ENCODE data around the gene RUVBL1.

The RUVBL1 gene

GRCh38 chr3:128081846-128082245, 41.8 kb downstream of the RUVBL1 start:
- DNase-seq = no peak

- no peak for DNase-seq
Observed at GRCh38 chr3:128081226-128081625, 42.4 kb downstream of the RUVBL1 start.

DNA sequence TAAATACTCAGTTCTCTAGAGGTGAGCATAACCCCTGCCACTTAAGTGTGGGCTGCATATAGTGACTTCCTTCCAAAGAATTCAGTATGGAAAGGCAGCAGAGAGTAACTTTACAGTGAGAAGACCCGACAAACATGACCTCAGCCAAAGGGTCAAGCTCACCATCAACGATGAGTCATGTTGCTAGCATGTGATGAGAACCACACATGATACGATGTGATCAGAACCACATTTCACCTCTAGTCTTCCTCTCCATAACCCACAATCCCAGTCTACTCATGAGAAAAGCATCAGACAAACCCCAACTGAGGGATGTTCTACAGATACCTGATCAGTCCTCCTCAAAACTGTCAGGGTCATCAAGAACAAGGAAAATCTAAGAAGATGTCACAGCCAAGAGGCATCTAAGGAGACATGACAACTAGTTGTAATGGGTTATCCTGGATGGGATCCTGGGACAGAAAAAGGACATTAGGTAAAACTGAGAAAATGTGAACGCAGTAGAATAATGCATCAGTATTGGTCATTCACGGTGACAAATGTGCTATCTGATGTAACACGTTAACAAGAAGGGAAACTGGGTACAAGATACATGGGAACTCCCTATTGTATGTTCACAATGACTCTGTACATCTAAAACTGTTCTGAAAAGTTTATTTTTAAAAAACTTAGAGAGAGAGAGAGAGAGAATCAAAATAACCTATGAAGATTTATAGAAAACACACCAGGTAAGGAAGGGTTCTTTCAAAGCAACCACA, 43.1 kb downstream of the RUVBL1 start:
- no peak for DNase-seq

- no peak for DNase-seq
Observed at GRCh38 chr3:128079823-128080222, 43.8 kb downstream of the RUVBL1 start.

- DNase-seq = no peak
Observed at GRCh38 chr3:128078875-128079274, 44.7 kb downstream of the RUVBL1 start.

DNA sequence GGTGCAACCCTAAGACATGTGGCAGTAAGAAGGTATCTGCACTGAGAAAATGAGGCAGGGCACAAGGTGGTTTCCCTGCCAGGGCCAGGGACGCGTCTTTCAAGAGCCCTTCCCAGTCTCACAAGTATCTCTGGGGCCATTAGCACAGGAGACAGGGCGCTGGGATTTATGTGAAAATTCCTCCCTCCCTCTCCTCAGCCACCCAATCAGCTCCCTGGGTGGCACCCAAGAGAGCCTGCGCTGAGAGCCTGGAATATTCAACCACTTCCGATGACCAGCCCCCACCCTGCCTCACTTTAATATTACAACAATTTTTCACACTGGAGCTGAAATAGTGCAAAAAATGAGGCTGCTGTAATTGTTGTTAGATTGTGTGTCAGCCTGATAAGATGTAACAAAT, 45.3 kb downstream of the RUVBL1 start:
- no peak for DNase-seq

- no peak for DNase-seq
Observed at GRCh38 chr3:128077665-128078064, 45.9 kb downstream of the RUVBL1 start.

DNA sequence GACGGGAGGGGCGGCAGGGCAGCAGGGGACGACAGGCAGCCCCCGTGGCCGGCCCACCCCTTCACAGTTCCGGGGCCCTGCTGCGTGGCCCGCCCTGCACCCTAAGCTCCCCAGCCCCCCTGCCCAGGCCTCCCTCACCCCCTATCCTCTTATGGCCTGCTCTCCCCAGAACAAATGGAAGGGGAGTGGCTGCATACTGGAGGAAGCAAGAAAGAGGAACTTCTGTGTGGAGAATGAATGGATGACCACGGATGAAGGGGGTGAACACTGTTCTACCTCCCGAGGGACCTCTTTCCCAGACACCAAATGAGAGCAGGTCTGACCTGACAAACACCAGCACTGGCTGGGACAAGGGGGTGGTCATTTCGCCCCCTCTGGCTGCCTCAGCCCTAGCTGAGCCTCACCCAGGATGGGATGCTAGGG, 46.4 kb downstream of the RUVBL1 start:
- DNase-seq = no peak

DNA sequence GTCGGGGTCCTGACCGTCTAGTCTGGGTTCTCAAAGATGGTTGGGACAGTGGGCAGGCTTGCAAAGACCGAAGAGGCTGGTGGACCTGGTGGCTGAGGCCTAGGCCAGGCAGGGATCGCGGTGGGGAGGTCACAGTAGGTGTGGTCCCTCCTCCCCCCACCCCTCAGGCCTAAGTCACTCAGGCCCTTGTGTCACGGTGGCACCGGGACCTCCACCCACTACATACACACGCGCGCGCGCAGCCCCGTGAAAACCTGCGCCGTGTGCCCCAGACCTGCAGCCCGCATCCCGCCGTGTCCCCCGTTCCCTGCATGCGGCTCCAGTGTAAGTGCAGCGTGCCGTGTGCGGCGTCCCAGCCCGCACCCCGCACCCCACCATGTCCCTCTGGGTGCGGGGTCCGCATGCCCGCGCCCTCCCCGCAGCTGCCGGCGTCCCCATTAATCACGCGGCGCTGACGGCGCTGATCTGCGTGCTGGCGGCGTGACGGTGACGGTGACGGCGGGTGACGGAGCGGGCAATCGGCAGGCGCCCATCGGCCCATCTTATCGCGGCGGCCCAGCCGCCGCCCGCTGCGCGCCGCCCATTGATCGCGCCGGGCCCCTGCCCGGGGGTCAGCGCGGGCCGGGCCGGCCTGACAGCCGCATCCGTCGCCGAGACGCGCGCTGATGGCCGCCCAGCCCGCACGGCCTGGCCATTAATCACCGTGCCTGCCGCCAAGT, 47.0 kb downstream of the RUVBL1 start:
- DNase-seq = peak; percentile 41

- peak; percentile 89 for DNase-seq
Observed at GRCh38 chr3:128075522-128076482, 47.8 kb downstream of the RUVBL1 start.

DNA sequence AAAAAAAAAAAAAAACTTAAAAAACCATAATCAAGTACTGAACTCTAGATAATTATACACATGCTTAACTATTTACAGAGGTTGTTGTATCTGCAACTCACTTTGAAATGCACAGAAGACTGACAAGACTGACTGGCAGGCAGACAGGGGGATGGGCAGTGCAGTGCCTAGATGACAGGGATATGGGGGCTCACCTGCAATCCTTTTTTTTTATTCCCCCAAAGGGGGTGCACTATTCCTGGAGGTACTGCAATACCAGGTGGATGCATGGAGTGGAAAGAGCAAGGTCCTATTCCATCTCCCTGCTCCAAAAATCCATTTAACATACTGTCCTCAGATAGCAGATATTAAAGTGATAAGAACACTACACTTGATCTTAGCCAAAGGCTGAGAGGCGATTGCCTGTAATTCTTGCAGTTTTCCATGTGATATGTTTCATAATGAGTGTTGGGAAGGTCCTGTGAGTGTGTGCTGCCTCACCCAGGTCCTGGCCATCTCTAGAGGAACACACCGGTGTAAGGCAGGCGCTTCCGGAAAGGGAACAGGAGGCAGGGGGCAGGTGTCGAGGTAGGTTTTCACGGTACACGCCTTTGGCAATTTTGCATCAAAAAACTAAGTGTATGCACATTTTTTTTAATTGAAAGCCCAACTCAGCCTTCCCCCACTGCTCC, 48.6 kb downstream of the RUVBL1 start:
- no peak for DNase-seq

GRCh38 chr3:128073807-128074206, 49.8 kb downstream of the RUVBL1 start:
- DNase-seq = no peak

- no peak for DNase-seq
Observed at GRCh38 chr3:128073185-128073725, 50.4 kb downstream of the RUVBL1 start.

DNA sequence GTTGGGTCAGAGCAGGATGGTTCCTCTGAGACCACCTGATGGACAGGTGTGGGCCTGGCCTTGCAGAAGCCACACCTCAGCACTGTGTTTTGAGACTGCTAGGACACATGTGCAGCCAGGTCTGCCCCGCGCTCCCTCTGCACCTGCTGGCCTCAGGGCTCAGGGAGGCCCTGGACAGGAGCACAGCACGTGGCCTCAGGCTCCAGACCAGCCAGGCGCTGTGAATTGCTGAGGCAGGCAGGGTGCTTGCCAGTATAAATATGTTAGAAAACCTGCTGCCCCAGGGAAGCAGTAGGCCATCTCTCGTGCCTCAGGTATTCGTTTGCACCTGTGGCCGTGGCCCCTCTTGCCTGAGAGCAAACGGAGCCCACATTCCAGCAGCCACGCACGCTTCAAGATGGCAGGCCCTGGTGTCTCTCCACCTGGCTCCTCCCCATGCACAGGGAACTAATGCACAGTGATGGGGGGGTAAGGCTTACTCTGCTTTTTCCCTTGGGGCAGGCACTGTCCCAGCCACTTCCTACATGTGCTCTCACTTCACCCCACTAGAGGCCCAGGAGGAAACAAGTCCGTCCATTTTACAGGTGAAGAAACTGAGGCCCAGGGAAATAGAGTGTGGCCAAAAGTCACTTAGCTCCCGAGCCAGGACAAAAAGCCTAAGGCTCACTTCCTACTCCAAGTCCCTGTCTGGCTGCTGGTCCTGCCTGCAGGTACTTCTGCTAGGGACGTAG, 51.0 kb downstream of the RUVBL1 start:
- DNase-seq = no peak

DNA sequence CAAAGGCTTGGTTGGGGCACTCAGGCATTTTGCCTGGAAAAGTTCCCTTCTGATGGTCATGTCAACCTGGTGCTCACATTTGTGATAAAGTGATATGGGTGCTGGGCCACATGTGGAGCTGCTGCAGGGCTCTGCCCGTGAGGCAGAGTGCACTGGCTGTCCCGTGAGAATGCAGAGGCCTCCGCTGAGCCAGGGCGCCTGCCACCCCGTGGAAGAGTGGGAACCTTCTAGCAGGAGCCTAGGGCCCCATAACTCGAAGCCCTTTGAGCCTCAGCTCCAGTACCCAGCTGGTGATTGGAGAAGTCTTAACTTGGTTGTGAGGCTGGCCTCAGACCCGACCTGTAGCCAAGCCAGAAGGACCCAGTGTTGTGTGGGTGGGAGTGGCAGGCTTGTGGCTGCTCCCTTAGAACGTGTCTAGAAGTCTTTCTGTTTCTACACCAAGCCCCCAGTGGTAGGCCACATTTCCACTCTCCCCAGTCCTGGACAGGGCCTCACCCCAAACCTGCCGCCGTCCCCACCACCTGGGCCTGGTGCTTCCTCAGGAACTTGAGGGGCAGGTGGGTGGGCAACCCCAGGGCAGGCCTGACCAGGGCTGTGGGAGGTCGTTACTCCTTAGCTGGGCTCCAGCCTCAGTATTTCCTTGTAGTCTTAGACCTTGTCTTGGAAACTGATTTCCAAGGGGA, 51.7 kb downstream of the RUVBL1 start:
- no peak for DNase-seq

DNA sequence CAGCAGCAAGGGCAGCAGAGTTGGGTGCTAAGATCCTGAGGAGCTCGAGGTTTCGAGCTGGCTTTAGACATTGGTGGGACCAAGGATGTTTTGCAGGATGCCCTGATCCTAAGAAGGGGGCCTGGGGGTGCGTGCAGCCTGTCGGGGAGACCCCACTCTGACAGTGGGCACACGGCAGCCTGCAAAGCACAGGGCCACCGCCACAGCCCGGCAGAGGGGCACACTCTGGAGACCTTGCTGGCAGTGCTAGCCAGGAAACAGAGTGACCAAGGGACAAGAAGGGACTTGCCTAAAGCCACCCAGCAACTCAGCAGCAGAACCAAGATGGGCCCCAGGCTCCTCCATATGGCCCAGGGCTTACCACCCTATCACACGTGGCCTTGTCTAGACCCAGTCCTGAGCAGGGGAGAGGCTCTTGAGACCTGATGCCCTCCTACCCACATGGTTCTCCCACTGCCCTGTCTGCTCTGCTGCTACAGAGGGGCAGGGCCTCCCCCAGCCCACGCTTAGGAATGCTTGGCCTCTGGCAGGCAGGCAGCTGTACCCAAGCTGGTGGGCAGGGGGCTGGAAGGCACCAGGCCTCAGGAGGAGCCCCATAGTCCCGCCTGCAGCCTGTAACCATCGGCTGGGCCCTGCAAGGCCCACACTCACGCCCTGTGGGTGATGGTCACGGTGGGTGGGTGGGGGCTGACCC, 52.6 kb downstream of the RUVBL1 start:
- DNase-seq = no peak

DNA sequence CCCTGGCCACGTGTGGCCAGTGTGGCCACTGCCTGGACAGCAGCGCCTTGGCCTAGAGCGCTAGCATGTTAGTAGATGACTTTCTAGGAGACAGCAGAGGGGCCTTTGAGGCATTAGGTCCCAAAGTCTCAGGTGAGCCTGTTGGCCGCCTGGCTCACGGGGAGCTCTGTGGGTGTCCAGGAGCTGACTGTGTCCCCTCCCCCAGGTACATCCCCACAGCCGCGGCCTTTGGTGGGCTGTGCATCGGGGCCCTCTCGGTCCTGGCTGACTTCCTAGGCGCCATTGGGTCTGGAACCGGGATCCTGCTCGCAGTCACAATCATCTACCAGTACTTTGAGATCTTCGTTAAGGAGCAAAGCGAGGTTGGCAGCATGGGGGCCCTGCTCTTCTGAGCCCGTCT, 54.3 kb downstream of the RUVBL1 start:
- no peak for DNase-seq

GRCh38 chr3:128068156-128068620, 55.4 kb downstream of the RUVBL1 start:
- DNase-seq = peak; percentile 39

- no peak for DNase-seq
Observed at GRCh38 chr3:128067489-128067888, 56.1 kb downstream of the RUVBL1 start.

DNA sequence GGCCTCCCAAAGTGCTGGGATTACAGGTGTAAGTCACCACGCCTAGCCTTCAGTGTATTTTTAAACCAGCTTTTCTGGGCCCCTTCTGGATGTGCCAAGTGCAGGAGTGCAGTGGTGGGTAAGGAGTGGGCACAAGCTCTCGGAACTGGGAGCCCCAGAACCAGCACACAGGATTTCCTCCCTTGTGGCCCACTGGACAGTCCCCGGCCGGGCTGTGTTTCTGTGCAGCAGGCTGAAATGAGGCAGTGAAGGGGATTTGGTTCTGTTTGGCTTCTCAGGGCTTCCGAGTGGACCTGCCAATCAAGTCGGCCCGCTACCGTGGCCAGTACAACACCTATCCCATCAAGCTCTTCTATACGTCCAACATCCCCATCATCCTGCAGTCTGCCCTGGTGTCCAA, 56.9 kb downstream of the RUVBL1 start:
- no peak for DNase-seq

Measured in CD4-positive, alpha-beta T cell treated with Interleukin-6 for 4 hours (primary cell).